ENCODE measurements around the gene ZNF438.

Gene ZNF438

GRCh38 chr10:30873411-30873810, 158.3 kb downstream of the ZNF438 start:
- no peak for DNase-seq

DNA sequence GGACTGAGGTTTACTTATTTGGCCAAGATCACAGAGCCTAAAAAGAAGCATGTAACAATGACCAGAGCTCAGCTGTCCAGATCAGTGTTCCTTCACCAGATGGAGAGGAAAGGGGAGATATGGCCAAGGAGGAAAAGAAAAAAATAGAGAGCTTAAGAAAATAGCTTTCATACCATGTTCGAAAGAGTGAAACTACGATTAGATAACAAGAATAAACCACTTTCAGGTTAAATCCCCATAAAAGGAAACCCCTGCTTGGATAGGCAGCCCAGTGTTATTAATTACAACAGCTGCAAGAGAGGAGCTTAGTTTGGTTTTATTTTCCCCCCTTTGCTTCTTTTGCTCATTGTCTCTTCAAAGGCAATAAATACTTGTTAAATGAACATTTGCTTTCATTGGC, 160.8 kb downstream of the ZNF438 start:
- DNase-seq, result no peak

DNA sequence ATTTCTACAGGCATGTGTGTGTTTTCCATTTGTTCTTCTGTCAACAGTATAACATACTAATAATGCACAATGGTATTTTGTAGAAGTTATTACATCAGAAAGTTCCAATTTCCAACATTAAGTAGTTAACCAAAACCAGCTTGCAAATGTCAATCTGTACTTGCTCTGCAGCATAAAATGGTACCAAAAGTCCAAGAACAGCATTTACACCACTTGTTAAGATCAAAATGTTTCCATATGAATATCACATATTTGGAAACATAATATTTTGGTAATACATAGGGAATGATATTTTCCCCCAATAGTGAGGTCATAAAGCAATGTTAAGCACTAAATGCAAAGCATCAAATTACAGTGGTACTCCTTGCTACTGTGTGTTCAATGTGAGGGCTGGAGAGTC, 162.1 kb downstream of the ZNF438 start:
- DNase-seq, result no peak

DNA sequence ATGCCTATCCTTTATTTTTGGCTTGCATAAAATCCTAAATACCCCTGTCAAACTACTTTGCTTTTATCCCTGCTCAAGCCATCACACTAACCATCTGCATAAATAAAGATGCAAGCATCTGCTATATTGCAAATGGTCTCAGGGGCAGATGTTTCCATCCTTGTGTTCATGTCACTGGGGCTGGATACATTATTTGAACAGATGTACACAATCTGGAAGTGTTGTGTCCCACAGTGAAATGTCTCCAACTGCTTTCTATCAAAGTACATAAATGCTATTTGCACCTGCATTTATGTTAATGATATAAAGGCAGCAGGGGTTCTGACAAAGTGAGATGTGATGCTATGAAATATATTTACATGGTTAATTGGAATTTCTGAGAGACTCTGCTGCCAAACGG, 163.1 kb downstream of the ZNF438 start:
- DNase-seq, result no peak

DNA sequence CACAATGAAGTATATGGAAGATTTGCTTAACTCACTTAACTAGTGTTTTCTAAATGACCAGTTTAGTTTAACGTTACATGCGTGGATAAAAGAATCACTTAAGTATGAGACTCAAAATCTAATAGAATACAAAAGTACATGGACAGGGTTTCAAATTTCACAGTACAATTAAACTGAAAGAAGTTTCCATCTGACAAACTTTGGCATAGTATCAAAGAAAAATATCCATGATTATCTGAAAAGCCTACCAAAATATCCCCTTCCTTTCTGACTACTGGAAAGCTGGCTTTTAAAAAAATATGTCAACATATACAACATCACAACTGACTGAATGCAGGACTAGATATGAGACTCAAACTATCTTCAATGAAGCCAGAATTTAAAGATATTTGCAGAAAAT, 164.8 kb downstream of the ZNF438 start:
- no peak for DNase-seq

DNA sequence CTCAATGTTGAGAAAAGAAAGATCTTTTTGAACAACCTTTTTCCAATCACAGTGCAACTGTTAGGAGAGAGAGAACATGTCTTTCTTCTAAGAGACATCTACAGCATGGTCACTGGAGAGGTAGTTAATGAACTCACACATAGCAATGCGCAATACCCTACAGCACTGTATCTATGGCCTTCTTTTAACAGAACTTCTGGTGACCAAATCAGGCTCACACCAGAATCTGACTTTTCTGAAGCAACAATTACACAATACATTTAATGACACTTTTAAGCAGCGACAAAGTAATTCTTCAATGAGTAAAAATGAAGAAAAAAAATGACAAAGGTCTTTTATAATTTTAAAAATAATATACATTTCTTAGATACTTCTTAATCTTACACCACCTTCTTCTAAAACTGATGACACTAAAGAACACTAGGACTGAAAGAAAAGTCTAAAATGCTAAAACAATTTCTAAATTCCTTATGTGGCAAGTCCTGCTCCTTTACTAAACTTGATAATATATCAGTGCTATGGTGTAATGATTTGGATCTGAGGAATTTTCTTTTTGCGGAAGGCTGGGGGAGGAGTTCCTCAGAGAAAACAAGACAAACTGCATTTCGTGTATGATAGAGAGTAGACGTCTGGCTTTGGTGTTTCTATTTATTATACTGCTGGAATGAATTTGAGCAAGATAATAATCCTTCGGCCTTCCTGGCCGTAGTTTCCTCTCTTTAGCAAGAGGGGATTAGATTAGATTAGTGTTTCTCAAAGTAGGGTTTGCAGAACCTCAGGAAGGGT, 166.3 kb downstream of the ZNF438 start:
- DNase-seq, result no peak

GRCh38 chr10:30863516-30864210, 168.0 kb downstream of the ZNF438 start:
- no peak for DNase-seq

- DNase-seq, result no peak
These were observed 169.2 kb downstream of the ZNF438 start for GRCh38 chr10:30862486-30862885.

DNA sequence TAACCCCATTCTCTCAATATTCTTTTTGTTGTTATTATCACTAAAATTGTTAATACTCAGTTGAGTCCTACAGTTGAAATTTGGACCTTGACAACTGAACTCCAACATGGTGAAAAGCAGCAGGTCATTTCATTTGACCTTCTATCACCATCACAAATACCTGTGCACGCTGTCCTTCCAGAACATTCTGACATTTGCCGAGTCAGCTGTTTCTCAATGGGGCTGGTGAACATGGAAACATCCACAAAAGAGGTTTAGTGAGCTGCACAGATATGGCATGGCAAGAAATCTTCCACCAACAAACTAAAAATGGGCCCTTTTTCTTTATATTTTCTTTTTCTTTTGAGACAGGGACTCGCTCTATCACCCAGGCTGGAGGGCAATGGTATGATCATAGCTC, 169.7 kb downstream of the ZNF438 start:
- DNase-seq, result no peak

GRCh38 chr10:30861221-30861620, 170.4 kb downstream of the ZNF438 start:
- DNase-seq, result no peak

DNA sequence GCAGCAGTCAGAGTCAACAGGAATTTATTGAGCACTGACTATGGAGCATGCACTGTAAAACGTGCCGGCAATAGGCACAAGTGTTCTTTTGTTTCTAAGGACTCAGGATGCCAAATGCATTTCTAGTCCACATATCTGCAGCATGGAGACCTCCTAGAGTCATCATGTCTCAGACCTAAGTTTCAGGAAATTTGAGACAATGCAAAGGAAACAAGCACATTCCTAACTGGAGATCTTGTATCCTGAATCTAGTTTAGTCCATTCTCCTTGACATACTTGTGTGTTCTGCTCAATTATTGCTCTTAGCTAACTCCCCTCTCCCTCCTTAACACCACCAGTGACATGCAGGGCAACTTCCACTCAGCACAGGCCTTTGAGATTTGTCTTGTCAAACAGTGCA, 173.2 kb downstream of the ZNF438 start:
- no peak for DNase-seq

GRCh38 chr10:30857803-30858202, 173.9 kb downstream of the ZNF438 start:
- DNase-seq, result peak in 3 of 14 donors; percentile 6 to 15 (median 11)

- DNase-seq, result no peak
These were observed 176.5 kb downstream of the ZNF438 start for GRCh38 chr10:30855131-30855530.

DNA sequence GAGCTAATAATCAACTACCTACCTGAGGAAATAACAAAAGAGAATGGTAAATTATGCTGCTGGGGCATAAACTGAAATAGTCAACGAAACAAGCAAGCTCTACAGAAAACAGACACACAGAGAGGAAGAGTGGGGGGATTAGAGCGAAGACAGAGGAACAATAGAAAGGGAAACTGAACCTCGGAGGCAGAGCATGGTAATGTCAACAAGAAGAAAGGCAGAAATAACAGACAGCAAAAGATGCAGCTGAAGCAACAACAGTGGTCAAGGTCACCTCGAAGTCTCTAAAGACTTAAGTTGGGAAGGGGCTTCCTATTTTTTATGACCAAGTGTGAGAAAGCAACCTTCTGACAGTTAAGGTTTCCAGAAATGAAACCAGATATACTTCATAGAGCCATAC, 177.0 kb downstream of the ZNF438 start:
- DNase-seq, result no peak

DNA sequence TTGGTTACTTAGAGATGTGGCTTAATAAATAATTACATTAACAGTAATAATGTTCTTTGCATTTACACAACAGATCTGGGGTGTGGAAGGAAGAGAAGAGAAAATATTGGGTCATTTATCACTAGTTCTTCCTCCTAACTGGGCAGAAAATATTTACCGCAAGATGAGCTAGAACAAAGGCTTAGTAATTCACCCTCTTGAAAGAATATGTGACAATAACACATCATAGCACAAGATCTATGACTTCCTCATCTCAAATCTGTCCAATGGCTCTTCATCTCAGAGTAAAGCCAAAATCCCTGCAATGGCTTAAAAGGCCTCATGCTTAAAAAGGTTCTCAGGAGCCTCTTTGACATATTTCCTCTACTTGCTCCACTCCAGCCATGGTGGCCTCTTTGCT, 178.6 kb downstream of the ZNF438 start:
- no peak for DNase-seq

GRCh38 chr10:30850776-30851175, 180.9 kb downstream of the ZNF438 start:
- no peak for DNase-seq

DNA sequence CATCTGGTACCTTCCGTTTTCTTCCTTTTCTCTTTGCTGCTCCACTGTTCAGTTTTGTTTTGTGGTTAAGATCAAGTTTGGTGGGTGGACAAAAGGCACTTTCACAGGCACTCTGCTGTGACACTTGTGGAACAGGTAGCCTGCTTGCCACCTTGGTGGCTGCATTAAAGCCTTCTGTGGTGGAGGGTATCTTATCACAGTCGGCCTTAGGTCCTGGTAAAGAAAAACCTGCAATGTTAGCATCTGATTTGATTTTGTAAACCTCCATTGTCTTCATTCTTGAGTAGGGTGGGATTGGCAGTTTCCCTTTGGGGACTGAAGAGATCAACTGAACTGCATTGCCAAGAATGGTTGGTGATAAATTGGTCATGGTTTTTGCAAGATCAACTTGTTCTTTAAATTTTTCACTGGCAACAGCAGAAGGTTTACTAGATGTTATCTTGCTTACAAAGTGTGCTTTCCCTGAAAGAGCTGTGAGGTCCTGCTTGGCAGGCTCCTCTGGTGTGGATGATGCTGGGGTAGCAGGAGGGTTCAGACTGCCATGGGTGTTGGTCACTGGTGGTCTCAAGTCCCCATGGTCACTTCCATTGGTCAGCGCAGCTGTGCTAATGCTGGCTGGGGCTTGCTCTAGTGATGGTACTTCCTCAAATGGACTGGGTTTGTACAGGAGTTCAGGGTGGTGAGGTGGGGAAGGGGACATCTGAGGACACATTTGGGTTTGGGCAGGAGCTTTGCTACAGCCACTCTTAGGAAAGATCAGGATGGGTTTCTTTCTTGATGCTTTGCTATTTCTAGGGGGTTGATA, 182.2 kb downstream of the ZNF438 start:
- DNase-seq, result no peak

- no peak for DNase-seq
These were observed 183.2 kb downstream of the ZNF438 start for GRCh38 chr10:30848396-30849032.

DNA sequence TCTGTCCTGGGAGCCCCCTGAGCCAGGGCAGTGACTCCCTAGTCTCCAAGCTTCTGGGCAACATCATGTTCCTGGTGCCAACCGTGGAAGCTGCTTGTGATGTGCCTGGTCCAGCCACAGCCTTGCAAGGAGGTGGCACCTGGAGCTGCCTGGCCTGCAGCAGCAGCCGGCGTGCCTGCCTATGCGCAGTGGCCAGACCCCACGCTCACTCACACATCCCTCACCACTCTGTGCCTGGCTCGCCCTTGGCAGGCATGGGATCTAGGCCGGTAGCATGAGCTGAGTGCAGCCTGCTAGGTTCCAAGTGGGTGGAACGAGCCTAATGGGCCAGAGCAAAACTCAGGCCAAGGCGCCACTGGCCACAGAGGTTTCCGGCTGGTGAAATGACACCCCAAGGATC, 184.0 kb downstream of the ZNF438 start:
- no peak for DNase-seq

GRCh38 chr10:30847199-30847598, 184.5 kb downstream of the ZNF438 start:
- no peak for DNase-seq

GRCh38 chr10:30846710-30847109, 185.0 kb downstream of the ZNF438 start:
- no peak for DNase-seq

DNA sequence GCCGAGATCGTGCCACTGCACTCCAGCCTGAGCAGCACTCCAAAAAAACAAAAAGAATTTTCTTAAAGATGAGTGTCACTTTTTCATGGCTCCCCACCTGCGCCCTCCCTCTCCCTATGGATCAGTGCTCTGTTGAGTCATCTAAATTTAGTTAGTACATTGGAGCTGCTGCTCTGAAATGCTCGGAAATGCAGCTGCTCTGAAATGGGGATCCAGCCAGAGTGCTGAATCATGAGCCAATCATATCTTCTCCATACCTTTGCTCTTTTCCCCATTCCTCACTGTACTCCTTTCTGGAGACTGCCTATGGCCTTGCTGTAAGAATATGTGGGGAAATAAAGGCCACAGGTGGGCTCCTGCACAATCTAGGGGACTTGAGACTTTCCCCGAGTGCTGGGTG, 188.8 kb downstream of the ZNF438 start:
- DNase-seq, result no peak

- no peak for DNase-seq
These were observed 189.5 kb downstream of the ZNF438 start for GRCh38 chr10:30842185-30842584.

All from C1 segment of cervical spinal cord (tissue), 14 donors.